ENCODE results near the gene MUC20.

DNA sequence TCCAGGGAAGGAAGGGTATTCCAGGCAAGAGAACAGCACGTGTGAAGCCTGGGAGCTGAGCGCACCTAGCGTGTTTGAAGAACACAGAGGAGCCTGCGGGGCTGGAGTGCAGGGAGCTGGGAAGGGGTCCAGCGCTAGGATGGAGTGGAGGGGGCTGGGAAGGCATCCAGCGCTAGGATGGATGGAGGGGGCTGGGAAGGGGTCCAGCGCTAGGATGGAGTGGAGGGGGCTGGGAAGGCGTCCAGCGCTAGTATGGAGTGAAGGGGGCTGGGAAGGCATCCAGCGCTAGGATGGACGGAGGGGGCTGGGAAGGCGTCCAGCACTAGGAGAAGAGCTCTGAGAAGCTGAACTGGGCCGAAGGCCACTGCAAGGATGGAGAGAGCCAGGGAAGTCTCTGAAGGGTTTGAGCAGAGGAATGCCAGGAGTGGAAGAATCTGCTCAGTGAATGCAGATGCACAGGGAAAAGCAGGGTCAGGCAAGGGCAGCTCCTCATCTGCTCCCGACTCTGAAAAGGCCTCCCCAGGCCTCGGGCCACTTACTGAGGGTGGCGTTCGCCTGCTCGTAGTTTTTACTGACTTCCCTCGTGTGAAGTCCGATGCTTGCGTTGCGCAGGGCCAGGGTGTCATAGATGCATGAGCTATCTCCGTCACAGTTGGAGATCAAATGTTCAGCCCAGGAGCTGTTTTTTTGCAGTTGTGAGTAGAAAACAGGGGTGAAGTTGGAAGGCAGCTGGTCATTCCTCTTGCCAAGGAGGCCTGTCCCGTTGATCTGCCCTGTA lies 39.8 kb downstream of the MUC20 start:
- TF ChIP-seq, protein P1, sequence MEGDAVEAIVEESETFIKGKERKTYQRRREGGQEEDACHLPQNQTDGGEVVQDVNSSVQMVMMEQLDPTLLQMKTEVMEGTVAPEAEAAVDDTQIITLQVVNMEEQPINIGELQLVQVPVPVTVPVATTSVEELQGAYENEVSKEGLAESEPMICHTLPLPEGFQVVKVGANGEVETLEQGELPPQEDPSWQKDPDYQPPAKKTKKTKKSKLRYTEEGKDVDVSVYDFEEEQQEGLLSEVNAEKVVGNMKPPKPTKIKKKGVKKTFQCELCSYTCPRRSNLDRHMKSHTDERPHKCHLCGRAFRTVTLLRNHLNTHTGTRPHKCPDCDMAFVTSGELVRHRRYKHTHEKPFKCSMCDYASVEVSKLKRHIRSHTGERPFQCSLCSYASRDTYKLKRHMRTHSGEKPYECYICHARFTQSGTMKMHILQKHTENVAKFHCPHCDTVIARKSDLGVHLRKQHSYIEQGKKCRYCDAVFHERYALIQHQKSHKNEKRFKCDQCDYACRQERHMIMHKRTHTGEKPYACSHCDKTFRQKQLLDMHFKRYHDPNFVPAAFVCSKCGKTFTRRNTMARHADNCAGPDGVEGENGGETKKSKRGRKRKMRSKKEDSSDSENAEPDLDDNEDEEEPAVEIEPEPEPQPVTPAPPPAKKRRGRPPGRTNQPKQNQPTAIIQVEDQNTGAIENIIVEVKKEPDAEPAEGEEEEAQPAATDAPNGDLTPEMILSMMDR (IDR thresholded peaks at IDR 0.05; ENCODE audit: poor library complexity, severe bottlenecking) = no peak
- TF ChIP-seq REST (IDR thresholded peaks at IDR 0.05; ENCODE audit: borderline replicate concordance) = no peak
